ENCODE measurements around the gene SBF2. TPM values are rescaled to one million over a fixed set of nuclear protein-coding genes. Genes with fewer than 3 reads are reported as not detected.

Gene SBF2
- total and polyA plus RNA-seq, 2 of the 13 experiments (the other 11 are each of a cell fraction or from before 2014, with no cell fraction given), result 24.0 to 45.8 TPM

DNA sequence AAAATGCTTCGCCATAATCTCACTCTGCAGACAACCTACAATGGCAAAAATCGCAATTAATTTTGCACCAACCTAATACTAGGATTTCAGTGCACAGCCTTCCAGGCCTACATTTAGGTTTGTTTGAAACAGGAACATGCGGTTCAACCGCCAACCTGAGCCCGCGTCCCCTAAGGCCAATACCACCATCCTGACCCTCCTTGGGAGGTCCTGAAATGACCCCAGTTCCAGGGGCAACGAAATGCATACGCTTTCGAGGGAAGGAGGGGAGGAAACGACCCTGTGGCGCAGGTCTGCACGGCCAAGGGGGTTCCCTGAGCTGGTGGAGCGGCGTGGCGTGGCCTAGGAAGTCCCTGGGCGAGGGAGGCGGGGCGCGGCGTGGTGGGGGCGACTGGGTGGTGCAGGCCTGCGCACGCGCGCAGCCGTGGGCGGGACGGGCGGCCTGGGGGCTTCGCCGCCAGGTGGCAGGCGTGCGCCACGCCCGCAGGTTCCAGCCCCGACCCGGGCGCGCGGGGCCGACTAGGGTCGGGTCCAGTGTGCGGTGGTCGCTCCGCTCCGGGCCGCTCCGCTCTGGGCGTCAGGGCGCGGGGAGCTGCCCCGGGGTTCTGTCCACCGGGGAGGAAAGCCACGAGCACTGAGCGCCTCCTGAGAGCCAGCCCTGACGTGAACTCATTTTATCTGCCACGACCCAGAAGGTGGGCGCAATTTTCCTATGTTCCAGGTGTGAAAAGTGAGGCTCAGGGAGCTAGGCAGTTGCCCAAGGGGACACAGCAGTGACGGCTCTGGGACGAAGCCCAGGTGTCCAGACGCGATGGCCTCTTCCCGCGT, 536.0 kb downstream of the SBF2 start (continued):
- TF ChIP-seq BATF2 (CRISPR knock-in tag; IDR thresholded peaks at IDR 0.05) (no peak), HOXD1 (CRISPR knock-in tag; IDR thresholded peaks at IDR 0.05) (peak; percentile 66; the same call in 1 of the 2 replicates), MIXL1 (CRISPR knock-in tag; IDR thresholded peaks at IDR 0.05) (peak; percentile 52; the same call in 1 of the 2 replicates), HMGXB4 (CRISPR knock-in tag; IDR thresholded peaks at IDR 0.05; ENCODE audit: borderline replicate concordance in 1 of 2, low read depth in 1 of 2) (peak in 1 of 2 experiments; percentile 53; a peak in 1 of 4 replicates), RFXANK (CRISPR knock-in tag; IDR thresholded peaks at IDR 0.05) (no peak), TAF1 (CRISPR knock-in tag; IDR thresholded peaks at IDR 0.05) (peak; percentile 60; the same call in 1 of the 2 replicates), MAZ (IDR thresholded peaks at IDR 0.05; ENCODE audit: borderline replicate concordance, low read depth, low read length) (peak; percentile 74), MAZ (CRISPR knock-in tag; IDR thresholded peaks at IDR 0.05; ENCODE audit: low read depth) (peak; percentile 49; the same call in 1 of the 2 replicates), SSRP1 (CRISPR knock-in tag; IDR thresholded peaks at IDR 0.05) (no peak), NAIF1 (CRISPR knock-in tag; IDR thresholded peaks at IDR 0.05; ENCODE audit: borderline replicate concordance) (no peak), ZFY (CRISPR knock-in tag; IDR thresholded peaks at IDR 0.05) (peak; percentile 73)
- TF ChIP-seq, protein P1, sequence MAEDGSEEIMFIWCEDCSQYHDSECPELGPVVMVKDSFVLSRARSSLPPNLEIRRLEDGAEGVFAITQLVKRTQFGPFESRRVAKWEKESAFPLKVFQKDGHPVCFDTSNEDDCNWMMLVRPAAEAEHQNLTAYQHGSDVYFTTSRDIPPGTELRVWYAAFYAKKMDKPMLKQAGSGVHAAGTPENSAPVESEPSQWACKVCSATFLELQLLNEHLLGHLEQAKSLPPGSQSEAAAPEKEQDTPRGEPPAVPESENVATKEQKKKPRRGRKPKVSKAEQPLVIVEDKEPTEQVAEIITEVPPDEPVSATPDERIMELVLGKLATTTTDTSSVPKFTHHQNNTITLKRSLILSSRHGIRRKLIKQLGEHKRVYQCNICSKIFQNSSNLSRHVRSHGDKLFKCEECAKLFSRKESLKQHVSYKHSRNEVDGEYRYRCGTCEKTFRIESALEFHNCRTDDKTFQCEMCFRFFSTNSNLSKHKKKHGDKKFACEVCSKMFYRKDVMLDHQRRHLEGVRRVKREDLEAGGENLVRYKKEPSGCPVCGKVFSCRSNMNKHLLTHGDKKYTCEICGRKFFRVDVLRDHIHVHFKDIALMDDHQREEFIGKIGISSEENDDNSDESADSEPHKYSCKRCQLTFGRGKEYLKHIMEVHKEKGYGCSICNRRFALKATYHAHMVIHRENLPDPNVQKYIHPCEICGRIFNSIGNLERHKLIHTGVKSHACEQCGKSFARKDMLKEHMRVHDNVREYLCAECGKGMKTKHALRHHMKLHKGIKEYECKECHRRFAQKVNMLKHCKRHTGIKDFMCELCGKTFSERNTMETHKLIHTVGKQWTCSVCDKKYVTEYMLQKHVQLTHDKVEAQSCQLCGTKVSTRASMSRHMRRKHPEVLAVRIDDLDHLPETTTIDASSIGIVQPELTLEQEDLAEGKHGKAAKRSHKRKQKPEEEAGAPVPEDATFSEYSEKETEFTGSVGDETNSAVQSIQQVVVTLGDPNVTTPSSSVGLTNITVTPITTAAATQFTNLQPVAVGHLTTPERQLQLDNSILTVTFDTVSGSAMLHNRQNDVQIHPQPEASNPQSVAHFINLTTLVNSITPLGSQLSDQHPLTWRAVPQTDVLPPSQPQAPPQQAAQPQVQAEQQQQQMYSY (CRISPR knock-in tag; IDR thresholded peaks at IDR 0.05), result no peak
- TF ChIP-seq, protein P2, sequence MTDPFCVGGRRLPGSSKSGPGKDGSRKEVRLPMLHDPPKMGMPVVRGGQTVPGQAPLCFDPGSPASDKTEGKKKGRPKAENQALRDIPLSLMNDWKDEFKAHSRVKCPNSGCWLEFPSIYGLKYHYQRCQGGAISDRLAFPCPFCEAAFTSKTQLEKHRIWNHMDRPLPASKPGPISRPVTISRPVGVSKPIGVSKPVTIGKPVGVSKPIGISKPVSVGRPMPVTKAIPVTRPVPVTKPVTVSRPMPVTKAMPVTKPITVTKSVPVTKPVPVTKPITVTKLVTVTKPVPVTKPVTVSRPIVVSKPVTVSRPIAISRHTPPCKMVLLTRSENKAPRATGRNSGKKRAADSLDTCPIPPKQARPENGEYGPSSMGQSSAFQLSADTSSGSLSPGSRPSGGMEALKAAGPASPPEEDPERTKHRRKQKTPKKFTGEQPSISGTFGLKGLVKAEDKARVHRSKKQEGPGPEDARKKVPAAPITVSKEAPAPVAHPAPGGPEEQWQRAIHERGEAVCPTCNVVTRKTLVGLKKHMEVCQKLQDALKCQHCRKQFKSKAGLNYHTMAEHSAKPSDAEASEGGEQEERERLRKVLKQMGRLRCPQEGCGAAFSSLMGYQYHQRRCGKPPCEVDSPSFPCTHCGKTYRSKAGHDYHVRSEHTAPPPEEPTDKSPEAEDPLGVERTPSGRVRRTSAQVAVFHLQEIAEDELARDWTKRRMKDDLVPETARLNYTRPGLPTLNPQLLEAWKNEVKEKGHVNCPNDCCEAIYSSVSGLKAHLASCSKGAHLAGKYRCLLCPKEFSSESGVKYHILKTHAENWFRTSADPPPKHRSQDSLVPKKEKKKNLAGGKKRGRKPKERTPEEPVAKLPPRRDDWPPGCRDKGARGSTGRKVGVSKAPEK (CRISPR knock-in tag; IDR thresholded peaks at IDR 0.05; ENCODE audit: borderline replicate concordance), result peak; percentile 86; the same call in 1 of the 2 replicates
- TF ChIP-seq, protein P3, sequence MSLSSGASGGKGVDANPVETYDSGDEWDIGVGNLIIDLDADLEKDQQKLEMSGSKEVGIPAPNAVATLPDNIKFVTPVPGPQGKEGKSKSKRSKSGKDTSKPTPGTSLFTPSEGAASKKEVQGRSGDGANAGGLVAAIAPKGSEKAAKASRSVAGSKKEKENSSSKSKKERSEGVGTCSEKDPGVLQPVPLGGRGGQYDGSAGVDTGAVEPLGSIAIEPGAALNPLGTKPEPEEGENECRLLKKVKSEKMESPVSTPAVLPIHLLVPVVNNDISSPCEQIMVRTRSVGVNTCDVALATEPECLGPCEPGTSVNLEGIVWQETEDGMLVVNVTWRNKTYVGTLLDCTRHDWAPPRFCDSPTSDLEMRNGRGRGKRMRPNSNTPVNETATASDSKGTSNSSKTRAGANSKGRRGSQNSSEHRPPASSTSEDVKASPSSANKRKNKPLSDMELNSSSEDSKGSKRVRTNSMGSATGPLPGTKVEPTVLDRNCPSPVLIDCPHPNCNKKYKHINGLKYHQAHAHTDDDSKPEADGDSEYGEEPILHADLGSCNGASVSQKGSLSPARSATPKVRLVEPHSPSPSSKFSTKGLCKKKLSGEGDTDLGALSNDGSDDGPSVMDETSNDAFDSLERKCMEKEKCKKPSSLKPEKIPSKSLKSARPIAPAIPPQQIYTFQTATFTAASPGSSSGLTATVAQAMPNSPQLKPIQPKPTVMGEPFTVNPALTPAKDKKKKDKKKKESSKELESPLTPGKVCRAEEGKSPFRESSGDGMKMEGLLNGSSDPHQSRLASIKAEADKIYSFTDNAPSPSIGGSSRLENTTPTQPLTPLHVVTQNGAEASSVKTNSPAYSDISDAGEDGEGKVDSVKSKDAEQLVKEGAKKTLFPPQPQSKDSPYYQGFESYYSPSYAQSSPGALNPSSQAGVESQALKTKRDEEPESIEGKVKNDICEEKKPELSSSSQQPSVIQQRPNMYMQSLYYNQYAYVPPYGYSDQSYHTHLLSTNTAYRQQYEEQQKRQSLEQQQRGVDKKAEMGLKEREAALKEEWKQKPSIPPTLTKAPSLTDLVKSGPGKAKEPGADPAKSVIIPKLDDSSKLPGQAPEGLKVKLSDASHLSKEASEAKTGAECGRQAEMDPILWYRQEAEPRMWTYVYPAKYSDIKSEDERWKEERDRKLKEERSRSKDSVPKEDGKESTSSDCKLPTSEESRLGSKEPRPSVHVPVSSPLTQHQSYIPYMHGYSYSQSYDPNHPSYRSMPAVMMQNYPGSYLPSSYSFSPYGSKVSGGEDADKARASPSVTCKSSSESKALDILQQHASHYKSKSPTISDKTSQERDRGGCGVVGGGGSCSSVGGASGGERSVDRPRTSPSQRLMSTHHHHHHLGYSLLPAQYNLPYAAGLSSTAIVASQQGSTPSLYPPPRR (CRISPR knock-in tag; IDR thresholded peaks at IDR 0.05; ENCODE audit: borderline replicate concordance), result no peak
